Mammary epithelial cell (primary cell): ENCODE data around the gene MAB21L2.

Experiments used
- EZH2 ChIP-seq: IDR thresholded peaks from 2 replicates; pipeline ENCODE4 v1.6.1; 2012; ENCODE audit warnings: low read length, inconsistent platforms, borderline replicate concordance
- TF ChIP-seq, protein P1 (sequence below), 2 donors: IDR thresholded peaks in 1 of 2; conservative IDR thresholded peaks in 1 of 2; 2 replicates each; pipeline ENCODE4 v1.5.1; 2011 to 2012; ENCODE audit warnings: inconsistent platforms in 2 of 2, low read length in 2 of 2, mild to moderate bottlenecking in 2 of 2, control low read depth in 1 of 2, low read depth in 1 of 2; ENCODE audit not compliant: insufficient read depth in 1 of 2; ENCODE audit errors: extremely low read depth in 1 of 2

DNA sequence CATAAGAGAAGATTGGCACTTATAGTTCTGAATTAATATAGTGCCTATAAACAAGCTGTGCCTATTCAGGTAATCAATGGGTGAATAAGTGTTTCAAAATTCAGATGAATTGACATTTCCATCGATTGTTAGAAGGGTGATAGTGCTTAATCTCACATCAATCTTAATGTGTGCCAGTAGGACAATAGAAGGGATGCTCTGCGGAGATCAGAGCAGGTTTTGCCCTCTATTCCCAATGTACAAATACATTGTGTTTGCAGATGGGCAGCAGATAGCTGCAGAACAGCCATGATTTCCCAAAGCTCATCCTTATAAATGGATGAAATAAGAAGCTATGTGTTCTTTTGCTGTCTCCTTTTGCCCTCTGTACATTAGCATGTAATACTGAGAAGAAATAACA is 7.2 kb downstream of the MAB21L2 start:
- TF ChIP-seq, protein P1, sequence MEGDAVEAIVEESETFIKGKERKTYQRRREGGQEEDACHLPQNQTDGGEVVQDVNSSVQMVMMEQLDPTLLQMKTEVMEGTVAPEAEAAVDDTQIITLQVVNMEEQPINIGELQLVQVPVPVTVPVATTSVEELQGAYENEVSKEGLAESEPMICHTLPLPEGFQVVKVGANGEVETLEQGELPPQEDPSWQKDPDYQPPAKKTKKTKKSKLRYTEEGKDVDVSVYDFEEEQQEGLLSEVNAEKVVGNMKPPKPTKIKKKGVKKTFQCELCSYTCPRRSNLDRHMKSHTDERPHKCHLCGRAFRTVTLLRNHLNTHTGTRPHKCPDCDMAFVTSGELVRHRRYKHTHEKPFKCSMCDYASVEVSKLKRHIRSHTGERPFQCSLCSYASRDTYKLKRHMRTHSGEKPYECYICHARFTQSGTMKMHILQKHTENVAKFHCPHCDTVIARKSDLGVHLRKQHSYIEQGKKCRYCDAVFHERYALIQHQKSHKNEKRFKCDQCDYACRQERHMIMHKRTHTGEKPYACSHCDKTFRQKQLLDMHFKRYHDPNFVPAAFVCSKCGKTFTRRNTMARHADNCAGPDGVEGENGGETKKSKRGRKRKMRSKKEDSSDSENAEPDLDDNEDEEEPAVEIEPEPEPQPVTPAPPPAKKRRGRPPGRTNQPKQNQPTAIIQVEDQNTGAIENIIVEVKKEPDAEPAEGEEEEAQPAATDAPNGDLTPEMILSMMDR (conservative IDR thresholded peaks at IDR 0.05 in 1 of 2, IDR thresholded peaks at IDR 0.05 in 1 of 2; ENCODE audit: extremely low read depth in 1 of 2, insufficient read depth in 1 of 2, low read depth in 1 of 2, low read length in 2 of 2), result no peak
- no peak for TF ChIP-seq EZH2
